Activated B cell treated with CpG ODN at 0.5 μM for 24 hours (primary cell): ENCODE measurements around the gene FOXK1. TPM values are rescaled to one million over a fixed set of nuclear protein-coding genes. Genes with fewer than 3 reads are reported as not detected.

Experiments
- ATAC-seq: fragments of 200-7000 bp; cut with Tn5 transposase; one replicate; pipeline ENCODE4 v1.10.0; 2021; ENCODE audit warnings: low read depth, mild to moderate bottlenecking, moderate library complexity
- CTCF ChIA-PET: fragments of 350-600 bp; sonication (Branson Sonifier 250); formaldehyde crosslinking; loops from one replicate; lab custom pipeline; 2021; ENCODE audit warnings: antibody characterized with exemption; lab: Charles Lee
- POLR2A ChIA-PET: fragments of 350-600 bp; sonication (Branson Sonifier 250); formaldehyde crosslinking; loops from one replicate; lab custom pipeline; 2021; ENCODE audit warnings: antibody characterized with exemption; lab: Charles Lee
- DNase-seq: peaks from one replicate; pipeline ENCODE4 v3.0.0; 2022
- H3K27ac Mint-ChIP-seq: one replicate; pipeline ENCODE4 v1.8.0; 2020; ENCODE audit warnings: mixed read lengths
- H3K27me3 Mint-ChIP-seq: one replicate; pipeline ENCODE4 v1.8.0; 2021; ENCODE audit warnings: mixed read lengths
- H3K36me3 Mint-ChIP-seq: one replicate; pipeline ENCODE4 v1.8.0; 2021; ENCODE audit warnings: low read depth, mixed read lengths
- H3K4me1 Mint-ChIP-seq: one replicate; pipeline ENCODE4 v1.8.0; 2021; ENCODE audit warnings: mixed read lengths
- H3K4me3 Mint-ChIP-seq: one replicate; pipeline ENCODE4 v1.8.0; 2020; ENCODE audit warnings: mild to moderate bottlenecking, mixed read lengths
- H3K9me3 Mint-ChIP-seq: one replicate; pipeline ENCODE4 v1.8.0; 2020; ENCODE audit warnings: mixed read lengths
- intact Hi-C: fragments of 100-400 bp; cut with micrococcal nuclease; formaldehyde crosslinking; loops from one replicate; pipeline ENCODE4 v1.15.1; 2024
- total RNA-seq: library from RNA; stranded (reverse); gene quantifications from 2 replicates; pipeline ENCODE4 v1.2.3, GENCODE V29; 2022
- TF ChIP-seq, protein P1 (sequence below): fragments of 200-600 bp; IDR thresholded peaks from one replicate; pipeline ENCODE4 v1.8.0; 2022; ENCODE audit warnings: antibody characterized with exemption, mild to moderate bottlenecking

FOXK1 gene
- total RNA-seq, 1 donor from 2014 or later, result 42.7 TPM

DNA sequence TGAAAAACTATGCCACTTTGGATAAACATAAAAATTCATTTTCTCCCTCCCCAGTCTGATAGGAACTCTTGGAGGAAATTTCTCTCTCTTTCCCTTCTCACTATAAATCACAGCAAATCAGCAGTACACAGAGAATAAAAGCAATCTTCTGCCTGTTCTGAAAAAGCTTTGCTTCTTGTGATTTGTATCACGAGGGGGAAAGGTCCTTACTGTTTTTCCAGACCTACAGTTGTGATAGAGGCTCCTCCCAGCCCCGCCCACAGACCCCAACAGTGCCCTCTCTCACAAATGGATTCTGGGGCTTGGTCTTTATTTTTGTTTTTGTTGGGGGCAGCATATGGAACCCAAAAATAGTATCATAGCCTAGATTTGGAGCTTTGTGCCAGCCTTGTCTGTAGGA, 12.2 kb downstream of the FOXK1 start:
- peaks cover 59% of the 10 kb centered on the region for H3K4me1 Mint-ChIP-seq

DNA sequence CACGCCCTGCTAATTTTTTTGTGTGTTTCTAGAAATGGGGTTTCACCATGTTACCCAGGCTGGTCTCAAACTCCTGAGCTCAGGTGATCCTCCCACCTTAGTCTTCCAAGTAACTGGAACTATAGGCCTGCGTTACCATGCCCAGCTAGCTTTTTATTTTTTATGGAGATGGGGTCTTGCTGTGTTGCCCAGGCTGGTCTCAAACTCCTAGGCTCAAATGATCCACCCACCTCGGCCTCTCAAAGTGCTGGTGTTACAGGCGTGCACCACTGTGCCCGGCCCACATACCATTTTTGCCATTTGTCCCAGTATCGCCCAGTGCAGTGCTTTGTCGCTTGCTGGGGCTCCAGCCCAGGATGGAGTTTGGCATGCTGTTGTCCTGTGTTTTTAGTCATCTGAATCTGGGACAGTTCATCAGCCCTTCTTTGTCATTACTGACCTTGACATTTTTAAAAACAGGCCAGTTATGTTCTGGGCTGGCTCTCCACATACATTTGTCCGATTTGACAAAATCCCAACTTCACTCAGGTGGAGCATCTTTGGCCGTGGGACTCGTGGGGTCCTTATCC, 16.7 kb downstream of the FOXK1 start:
- no peaks in the 10 kb centered on the region for H3K27me3 Mint-ChIP-seq
- TF ChIP-seq, protein P1, sequence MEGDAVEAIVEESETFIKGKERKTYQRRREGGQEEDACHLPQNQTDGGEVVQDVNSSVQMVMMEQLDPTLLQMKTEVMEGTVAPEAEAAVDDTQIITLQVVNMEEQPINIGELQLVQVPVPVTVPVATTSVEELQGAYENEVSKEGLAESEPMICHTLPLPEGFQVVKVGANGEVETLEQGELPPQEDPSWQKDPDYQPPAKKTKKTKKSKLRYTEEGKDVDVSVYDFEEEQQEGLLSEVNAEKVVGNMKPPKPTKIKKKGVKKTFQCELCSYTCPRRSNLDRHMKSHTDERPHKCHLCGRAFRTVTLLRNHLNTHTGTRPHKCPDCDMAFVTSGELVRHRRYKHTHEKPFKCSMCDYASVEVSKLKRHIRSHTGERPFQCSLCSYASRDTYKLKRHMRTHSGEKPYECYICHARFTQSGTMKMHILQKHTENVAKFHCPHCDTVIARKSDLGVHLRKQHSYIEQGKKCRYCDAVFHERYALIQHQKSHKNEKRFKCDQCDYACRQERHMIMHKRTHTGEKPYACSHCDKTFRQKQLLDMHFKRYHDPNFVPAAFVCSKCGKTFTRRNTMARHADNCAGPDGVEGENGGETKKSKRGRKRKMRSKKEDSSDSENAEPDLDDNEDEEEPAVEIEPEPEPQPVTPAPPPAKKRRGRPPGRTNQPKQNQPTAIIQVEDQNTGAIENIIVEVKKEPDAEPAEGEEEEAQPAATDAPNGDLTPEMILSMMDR, result no peak
- no peak overlapping the region for H3K27ac Mint-ChIP-seq
- intact Hi-C loops, result no loop called here
- H3K4me1 Mint-ChIP-seq, result peaks cover 38% of the 10 kb centered on the region
- H3K36me3 Mint-ChIP-seq, result peaks cover 14% of the 10 kb centered on the region
- ATAC-seq (no peak), DNase-seq (no peak)
- H3K9me3 Mint-ChIP-seq, result no peaks in the 10 kb centered on the region
- POLR2A ChIA-PET, result interaction anchor here (0.7 kb wide), 1 partner anchor 15 kb away, joined by 3 read pairs; no protein-coding TSS in a partner anchor
- no peak overlapping the region for H3K4me3 Mint-ChIP-seq
- CTCF ChIA-PET, result no interaction called here

More for the DNA sequence above, 12.2 kb downstream of the FOXK1 start:
- no peak overlapping the region for H3K27ac Mint-ChIP-seq
- intact Hi-C loops, result no loop called here
- TF ChIP-seq, protein P1, result no peak
- no peaks in the 10 kb centered on the region for H3K27me3 Mint-ChIP-seq
- H3K9me3 Mint-ChIP-seq, result no peaks in the 10 kb centered on the region
- peaks cover 23% of the 10 kb centered on the region for H3K36me3 Mint-ChIP-seq
- no peak overlapping the region for H3K4me3 Mint-ChIP-seq
- ChIA-PET CTCF (no interaction called here), POLR2A (no interaction called here)
- DNase-seq (no peak), ATAC-seq (no peak)

DNA sequence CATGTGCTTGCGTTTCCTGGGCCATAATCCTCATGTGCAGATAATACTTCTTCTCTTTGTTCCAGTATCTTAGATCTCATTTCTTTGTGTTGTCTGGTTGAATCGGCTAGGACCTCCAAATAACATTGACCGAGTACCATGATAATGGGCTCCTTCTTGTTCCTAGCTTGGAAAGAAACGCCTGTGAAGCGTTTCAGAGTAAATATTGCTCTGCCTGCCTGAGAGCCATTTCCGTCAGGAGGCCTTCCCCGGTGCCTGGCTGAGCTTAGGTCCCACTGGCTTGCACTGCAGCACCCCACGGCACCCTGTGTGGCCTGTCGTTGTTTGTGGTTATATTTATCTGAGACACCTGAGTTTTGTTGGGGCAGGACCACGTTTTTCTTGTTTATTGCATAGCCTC, 17.7 kb downstream of the FOXK1 start:
- Mint-ChIP-seq H3K9me3 (no peaks in the 10 kb centered on the region), H3K4me1 (peaks cover 35% of the 10 kb centered on the region), H3K36me3 (peaks cover 14% of the 10 kb centered on the region), H3K27ac (no peak overlapping the region), H3K27me3 (no peaks in the 10 kb centered on the region), H3K4me3 (no peak overlapping the region)
- ChIA-PET CTCF (no interaction called here), POLR2A (interaction anchor here (1.4 kb wide), 1 partner anchor 13 kb away, joined by 3 read pairs; no protein-coding TSS in a partner anchor)
- intact Hi-C loops, result no loop called here
- DNase-seq (no peak), ATAC-seq (no peak)
- TF ChIP-seq, protein P1, result no peak

DNA sequence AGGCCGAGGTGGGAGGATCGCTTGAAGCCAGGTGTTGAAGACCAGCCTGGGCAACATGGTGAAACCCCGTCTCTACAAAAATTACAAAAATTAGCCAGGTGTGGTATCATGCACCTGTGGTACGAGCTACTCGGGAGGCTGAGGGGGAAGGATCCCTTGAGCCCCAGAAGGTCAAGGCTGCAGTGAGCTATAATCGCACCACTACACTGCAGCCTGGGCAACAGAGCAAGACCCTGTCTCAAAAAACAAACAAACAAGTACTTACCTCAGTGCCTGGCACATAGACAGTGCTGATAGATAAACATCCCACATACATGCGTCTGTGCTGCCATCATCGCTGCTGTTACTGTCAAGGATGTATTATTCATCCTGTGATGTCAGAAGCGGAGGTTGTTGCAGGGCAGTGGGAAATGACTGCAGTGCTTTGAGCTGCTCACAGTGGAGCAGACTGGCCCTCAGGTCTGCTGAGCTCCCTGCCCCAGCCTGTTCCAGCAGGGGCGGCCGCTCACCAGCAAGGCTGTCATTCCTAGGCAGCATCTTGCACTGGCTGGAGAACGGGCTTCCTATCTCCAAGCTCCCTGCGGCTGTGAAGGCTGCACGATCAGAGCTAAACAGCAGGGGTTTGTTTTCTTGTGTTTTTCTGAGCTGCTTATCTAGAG, 18.6 kb downstream of the FOXK1 start:
- Mint-ChIP-seq H3K4me1 (peaks cover 36% of the 10 kb centered on the region), H3K27me3 (no peaks in the 10 kb centered on the region), H3K9me3 (no peaks in the 10 kb centered on the region), H3K36me3 (peaks cover 9% of the 10 kb centered on the region), H3K4me3 (no peak overlapping the region), H3K27ac (no peak overlapping the region)
- no peak for DNase-seq
- no peak for ATAC-seq
- TF ChIP-seq, protein P1, result no peak
- ChIA-PET POLR2A (interaction anchor here (1.0 to 1.4 kb wide), 2 partner anchors 12 to 19 kb away, joined by 3 to 4 read pairs; no protein-coding TSS in a partner anchor), CTCF (no interaction called here)
- intact Hi-C loops, result no loop called here

DNA sequence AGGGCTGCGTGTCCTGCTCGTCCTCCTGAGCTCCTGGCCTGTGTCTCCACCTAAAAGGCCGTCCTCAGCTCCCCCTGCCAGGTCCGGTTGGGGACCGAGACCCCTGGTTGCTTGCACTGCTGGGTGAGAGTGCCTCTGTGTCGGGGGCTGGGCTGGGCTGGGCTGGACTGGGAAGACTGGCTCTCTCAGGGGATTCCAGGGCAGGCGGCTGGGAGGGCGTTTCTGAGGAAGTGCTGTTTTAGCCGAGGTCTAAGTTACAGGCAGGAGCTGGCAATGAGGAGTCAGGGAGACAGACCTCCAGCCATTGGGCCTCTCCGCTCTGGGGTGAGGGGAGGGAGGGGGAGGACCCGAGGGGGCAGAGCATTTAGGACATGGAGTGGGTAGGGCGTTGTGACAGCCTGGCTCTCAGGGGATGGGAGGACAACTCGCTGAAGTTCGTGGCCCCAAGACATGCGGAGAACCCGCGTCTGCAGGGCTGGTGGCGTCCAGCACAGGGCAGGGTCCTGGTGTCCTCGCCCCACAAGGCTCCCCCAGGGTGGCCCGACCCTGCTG, 20.9 kb downstream of the FOXK1 start:
- H3K4me1 Mint-ChIP-seq, result peaks cover 36% of the 10 kb centered on the region

More for the DNA sequence above, 20.9 kb downstream of the FOXK1 start:
- peaks cover under 1% of the 10 kb centered on the region for H3K36me3 Mint-ChIP-seq
- TF ChIP-seq, protein P1, result no peak
- no peaks in the 10 kb centered on the region for H3K9me3 Mint-ChIP-seq
- ATAC-seq, result no peak
- intact Hi-C loops, result no loop called here
- ChIA-PET POLR2A (no interaction called here), CTCF (no interaction called here)
- no peak overlapping the region for H3K4me3 Mint-ChIP-seq
- H3K27ac Mint-ChIP-seq, result no peak overlapping the region
- no peak for DNase-seq
- no peaks in the 10 kb centered on the region for H3K27me3 Mint-ChIP-seq
